Head of caudate nucleus (tissue), 42 donors: Measurements from ENCODE around the gene CLSTN2.

Source experiments
- DNase-seq, 42 donors: peaks; one replicate each; pipeline versions ENCODE4 v3.0.0 to v3.0.0-alpha.2; 2020 to 2021; ENCODE audit warnings: mixed read lengths in 7 of 42
- intact Hi-C: fragments of 100-400 bp; cut with DNase I; formaldehyde crosslinking; loops from one replicate; pipeline ENCODE4 v1.15.0; 2022

Gene CLSTN2

DNA sequence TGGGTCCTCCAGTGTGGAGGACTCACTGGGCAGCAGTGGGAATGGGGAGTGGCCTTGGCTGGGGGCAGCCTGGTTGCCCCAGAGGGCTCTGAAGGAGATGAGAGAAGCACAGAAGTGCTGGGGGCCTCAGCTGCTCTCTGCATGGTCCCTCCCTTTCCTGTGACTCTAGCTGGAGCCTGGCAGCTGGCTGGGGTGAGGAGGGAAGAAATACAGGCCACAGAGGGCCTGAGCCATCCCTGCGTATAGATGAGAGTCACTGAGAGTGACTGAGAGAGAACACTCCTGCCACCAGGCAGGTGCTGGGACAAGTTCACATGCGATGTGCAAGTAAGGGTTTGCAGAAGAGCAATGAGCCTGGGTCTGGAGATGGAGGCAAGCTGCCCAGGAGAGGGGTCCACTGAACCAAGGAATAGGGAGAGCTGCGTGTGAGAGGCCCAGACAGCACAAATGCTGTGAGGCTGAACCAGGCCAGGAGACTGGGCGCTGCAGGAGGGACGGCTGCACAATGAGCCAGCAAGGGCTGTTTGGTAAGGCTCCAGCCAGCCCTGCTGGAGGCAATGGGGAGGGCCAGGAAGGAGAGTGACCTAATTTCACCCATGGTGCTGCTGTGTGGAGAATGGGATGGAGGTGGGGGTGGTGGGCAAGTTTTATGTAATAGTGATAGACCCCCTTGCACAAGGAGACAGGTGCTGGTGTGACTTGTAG lies 87.2 kb downstream of the CLSTN2 start:
- intact Hi-C loops, result no loop called here
- peak in 35 of 42 donors; percentile 21 to 72 (median 46) for DNase-seq

- peak; percentile 13 to 81 (median 60) for DNase-seq
- intact Hi-C loops, result no loop called here
These were observed 88.9 kb downstream of the CLSTN2 start for GRCh38 chr3:140023616-140024530.

DNA sequence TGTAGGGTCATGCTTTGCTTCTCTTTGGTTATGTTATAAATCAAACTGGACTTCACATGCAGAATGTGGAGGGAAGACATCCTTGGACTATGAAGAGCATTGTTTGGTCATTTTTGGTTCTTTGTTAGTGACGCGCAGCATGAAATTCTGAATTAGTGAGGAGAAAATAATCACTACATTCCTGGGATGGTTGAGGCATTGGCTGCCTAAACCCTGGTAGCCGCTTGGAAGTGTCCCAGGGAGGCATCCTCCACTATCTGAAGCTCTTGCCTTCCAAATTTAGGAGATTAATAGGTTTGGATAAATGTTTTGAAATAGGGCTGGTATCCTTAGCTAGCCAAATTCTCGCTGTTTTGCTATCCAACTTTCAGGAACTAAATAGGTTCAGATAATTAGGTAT lies 96.2 kb downstream of the CLSTN2 start:
- intact Hi-C loops, result no loop called here
- DNase-seq, result no peak

DNA sequence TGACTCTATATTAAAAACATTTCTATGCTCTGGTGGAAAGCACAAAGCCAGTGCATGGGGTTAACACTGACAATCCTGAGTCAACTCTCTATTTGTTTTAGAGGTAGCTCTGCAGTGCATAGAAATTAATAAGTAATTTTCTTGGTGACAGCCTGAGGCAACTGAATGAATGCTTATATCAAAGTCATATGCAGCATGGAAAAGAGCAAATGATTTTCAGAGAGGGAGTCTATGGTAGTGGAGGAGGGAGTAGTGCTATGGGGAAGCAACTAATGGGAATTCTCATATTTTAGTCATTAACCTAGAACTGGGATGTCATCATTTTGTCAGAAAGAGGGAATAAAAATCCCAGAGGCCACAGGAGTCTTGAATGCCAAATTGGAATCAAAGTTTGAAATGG lies 99.1 kb downstream of the CLSTN2 start:
- intact Hi-C loops, result no loop called here
- DNase-seq, result no peak

DNA sequence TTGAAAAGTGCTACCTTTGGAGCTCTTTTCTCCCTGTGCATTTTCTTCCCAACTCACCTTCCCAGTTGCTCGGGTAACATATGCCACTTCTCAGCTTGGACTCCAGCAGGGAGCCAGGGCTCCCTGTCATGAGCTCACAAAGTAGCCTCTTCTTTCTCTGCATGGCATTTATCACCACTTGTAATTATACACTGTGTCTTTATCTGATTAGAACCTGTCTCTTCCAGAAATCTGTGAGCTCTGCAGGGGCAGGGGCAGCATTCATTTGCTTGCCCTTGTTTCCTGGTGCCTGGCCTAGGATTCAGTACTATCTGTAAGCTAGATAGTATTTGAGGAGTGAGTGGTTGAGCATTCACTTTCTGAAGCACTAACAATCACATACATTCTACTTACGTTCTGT lies 100.9 kb downstream of the CLSTN2 start:
- DNase-seq, result no peak
- intact Hi-C loops, result no loop called here

DNA sequence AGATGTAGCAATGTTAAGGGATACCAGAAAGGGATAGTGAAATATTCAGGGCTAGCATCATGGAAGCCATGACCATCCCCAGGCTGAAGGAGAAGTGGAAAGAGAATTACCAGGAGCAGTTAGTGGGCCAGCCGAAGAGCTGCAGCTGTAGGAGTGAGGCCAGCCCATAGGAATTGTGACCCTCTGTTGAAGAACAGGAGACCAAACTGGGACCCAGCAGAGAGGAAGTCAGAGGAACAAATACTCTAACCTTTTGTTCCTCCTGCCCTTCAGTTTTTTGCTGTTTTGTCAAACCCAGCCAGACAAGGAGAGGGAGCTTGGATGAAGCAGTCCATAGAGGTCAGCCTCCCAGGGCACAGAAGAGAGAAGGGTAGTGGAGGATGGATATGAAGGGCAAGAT lies 115.4 kb downstream of the CLSTN2 start:
- intact Hi-C loops, result loop anchor here (10.0 kb wide), 1 partner anchor 66 kb away; no protein-coding TSS in a partner anchor
- DNase-seq, result no peak

- intact Hi-C loops, result loop anchor here (10.0 kb wide), 1 partner anchor 66 kb away; no protein-coding TSS in a partner anchor
- peak; percentile 20 to 75 (median 47) for DNase-seq
These were observed 116.3 kb downstream of the CLSTN2 start for GRCh38 chr3:140051019-140051957.

GRCh38 chr3:140052771-140053702 lies 118.1 kb downstream of the CLSTN2 start:
- DNase-seq, result no peak
- intact Hi-C loops, result loop anchor here (10.0 kb wide), 1 partner anchor 68 kb away; no protein-coding TSS in a partner anchor

DNA sequence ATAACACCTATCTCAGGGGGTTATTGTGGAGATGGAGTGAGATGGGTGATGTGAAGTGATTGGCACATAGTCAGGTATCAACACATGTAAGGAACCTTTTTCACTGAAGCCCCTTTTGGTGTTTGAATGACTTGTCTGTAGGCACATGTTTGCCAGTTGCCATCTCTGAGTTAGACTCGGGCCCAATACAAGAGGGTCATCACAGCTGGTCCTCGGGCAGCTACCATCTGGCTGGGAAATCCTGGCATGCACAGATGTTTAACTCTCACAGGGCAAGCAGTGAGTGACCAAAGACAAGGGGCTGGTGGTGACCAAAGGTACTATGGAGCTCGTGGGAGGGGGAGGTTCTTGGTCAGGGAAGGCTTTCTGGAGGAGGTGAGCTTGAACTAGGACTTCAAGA lies 118.8 kb downstream of the CLSTN2 start:
- DNase-seq, result no peak
- intact Hi-C loops, result loop anchor here (10.0 kb wide), 1 partner anchor 69 kb away; no protein-coding TSS in a partner anchor

- intact Hi-C loops, result loop anchor here (10.0 kb wide), 1 partner anchor 70 kb away; no protein-coding TSS in a partner anchor
- DNase-seq, result no peak
These were observed 120.3 kb downstream of the CLSTN2 start for GRCh38 chr3:140055092-140055791.

GRCh38 chr3:140056047-140056446 lies 121.1 kb downstream of the CLSTN2 start:
- no peak for DNase-seq
- intact Hi-C loops, result loop anchor here (10.0 kb wide), 1 partner anchor 71 kb away; no protein-coding TSS in a partner anchor

DNA sequence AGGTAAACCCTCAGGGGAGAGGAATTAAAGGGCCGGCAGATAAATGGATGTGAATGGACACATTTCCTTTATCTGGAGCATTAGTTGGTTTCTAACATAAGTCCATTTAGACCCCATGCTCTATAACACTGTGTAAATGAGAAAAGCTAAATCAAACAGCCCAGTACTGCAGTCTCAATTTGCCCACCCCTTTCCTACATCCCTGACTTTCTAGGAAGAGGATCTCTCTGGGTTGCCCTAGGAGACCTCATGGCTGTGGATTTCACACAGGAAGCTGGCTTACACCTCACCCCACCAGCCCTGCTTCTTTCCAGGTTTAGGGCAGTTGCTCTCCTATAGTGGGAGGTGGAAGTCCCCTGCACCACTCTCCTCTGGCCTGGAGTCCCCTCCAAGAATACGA lies 126.2 kb downstream of the CLSTN2 start:
- no peak for DNase-seq
- intact Hi-C loops, result no loop called here

DNA sequence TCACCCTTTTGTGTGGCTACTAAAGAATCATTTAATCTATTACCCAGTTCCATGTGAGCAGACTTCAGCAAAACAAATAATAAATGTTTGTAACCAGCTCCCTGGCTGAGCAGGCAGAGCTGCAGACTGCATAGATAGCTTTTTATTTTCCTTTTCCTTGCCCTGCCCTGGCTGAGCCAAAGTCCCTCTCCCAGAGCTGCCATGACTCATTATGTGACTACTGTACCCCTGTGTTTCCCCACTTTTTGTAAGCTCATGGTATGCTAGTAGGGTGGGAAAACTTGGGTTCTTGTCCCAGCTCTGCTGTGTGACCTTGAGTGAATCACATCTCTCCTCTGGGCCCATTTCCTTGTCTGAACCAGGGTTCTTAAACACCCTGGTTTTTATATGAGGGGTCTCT lies 127.5 kb downstream of the CLSTN2 start:
- intact Hi-C loops, result no loop called here
- DNase-seq, result no peak

- intact Hi-C loops, result no loop called here
- no peak for DNase-seq
These were observed 132.5 kb downstream of the CLSTN2 start for GRCh38 chr3:140067487-140067886.

DNA sequence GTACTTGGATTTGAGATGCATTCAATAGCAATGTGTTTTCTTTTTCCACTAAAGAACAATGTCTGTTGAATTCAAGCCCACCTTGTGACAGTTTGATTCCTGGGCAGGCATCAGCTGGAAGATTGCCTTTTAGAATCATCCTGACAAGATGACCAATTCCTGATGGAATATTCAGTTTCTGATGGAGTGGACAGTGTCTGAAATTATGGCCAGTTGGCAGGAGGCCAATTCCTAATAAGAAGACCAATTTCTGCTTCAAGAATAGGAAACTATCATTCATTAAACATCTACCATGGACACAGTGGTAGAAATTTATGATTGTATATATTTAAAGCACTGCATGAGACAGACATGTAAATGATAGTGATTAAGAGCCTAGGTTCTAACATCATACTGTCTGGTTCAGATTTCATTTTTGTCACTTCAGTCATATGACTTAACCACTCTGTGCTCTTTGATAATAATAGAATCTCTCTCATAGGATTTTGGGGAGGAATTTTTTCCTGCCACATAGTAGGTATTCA lies 133.6 kb downstream of the CLSTN2 start:
- no peak for DNase-seq
- intact Hi-C loops, result no loop called here

GRCh38 chr3:140073278-140074045 lies 138.5 kb downstream of the CLSTN2 start:
- peak in 3 of 42 donors; percentile 12 to 45 (median 44) for DNase-seq
- intact Hi-C loops, result no loop called here
